ENCODE results near the gene OR10G4.

DNA sequence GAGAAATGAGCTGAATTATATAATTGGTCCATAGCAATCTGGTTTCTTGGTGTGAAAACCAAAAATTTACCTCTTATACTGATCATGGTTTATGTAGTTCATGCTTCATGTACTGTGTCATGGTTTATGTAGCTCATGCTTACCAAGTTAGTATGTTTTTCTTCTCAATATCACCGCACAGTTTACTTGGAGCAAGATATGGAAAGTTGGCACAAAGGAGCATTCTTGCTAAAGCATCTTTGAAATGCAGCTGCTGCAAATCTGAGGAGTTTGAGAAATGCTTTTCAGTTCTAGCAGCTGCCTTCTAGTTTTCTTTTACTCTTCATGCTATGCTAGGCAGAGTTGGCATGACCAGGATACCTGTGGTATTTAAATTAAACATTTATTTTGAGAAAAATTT lies 23.9 kb downstream of the OR10G4 start:
- TF ChIP-seq POLR2AphosphoS5 (IDR thresholded peaks at IDR 0.05) (no peak), CTCF (IDR thresholded peaks at IDR 0.05) (no peak)

Data from esophagus muscularis mucosa (tissue), 3 donors.